ENCODE results near the gene MELTF.

MELTF gene

GRCh38 chr3:196995027-196995426, 34.6 kb downstream of the MELTF start:
- DNase-seq (ENCODE audit: low read depth in 3 of 3, low spot score in 1 of 3) = no peak

GRCh38 chr3:196994056-196994455, 35.6 kb downstream of the MELTF start:
- no peak for DNase-seq (ENCODE audit: low read depth in 3 of 3, low spot score in 1 of 3)

GRCh38 chr3:196992461-196993065, 37.1 kb downstream of the MELTF start:
- DNase-seq (ENCODE audit: low read depth in 3 of 3, low spot score in 1 of 3) = no peak

- DNase-seq (ENCODE audit: low read depth in 3 of 3, low spot score in 1 of 3) = no peak
Measured at GRCh38 chr3:196991581-196992460, 37.8 kb downstream of the MELTF start.

GRCh38 chr3:196990601-196991007, 39.0 kb downstream of the MELTF start:
- DNase-seq (ENCODE audit: low read depth in 3 of 3, low spot score in 1 of 3) = no peak

- no peak for DNase-seq (ENCODE audit: low read depth in 3 of 3, low spot score in 1 of 3)
Measured at GRCh38 chr3:196989721-196990262, 39.8 kb downstream of the MELTF start.

GRCh38 chr3:196988241-196989029, 41.2 kb downstream of the MELTF start:
- no peak for DNase-seq (ENCODE audit: low read depth in 3 of 3, low spot score in 1 of 3)

GRCh38 chr3:196987022-196987421, 42.6 kb downstream of the MELTF start:
- DNase-seq (ENCODE audit: low read depth in 3 of 3, low spot score in 1 of 3) = no peak

GRCh38 chr3:196985954-196986885, 43.4 kb downstream of the MELTF start:
- no peak for DNase-seq (ENCODE audit: low read depth in 3 of 3, low spot score in 1 of 3)

- DNase-seq (ENCODE audit: low read depth in 3 of 3, low spot score in 1 of 3) = no peak
Measured at GRCh38 chr3:196985298-196985697, 44.3 kb downstream of the MELTF start.

- DNase-seq (ENCODE audit: low read depth in 3 of 3, low spot score in 1 of 3) = no peak
Measured at GRCh38 chr3:196983186-196983585, 46.4 kb downstream of the MELTF start.

GRCh38 chr3:196981657-196982056, 48.0 kb downstream of the MELTF start:
- no peak for DNase-seq (ENCODE audit: low read depth in 3 of 3, low spot score in 1 of 3)

- no peak for DNase-seq (ENCODE audit: low read depth in 3 of 3, low spot score in 1 of 3)
Measured at GRCh38 chr3:196979545-196979944, 50.1 kb downstream of the MELTF start.

- no peak for DNase-seq (ENCODE audit: low read depth in 3 of 3, low spot score in 1 of 3)
Measured at GRCh38 chr3:196976941-196977340, 52.7 kb downstream of the MELTF start.

GRCh38 chr3:196975349-196975748, 54.3 kb downstream of the MELTF start:
- DNase-seq (ENCODE audit: low read depth in 3 of 3, low spot score in 1 of 3) = no peak

- DNase-seq (ENCODE audit: low read depth in 3 of 3, low spot score in 1 of 3) = no peak
Measured at GRCh38 chr3:196974661-196975060, 55.0 kb downstream of the MELTF start.

- DNase-seq (ENCODE audit: low read depth in 3 of 3, low spot score in 1 of 3) = no peak
Measured at GRCh38 chr3:196971094-196971698, 58.4 kb downstream of the MELTF start.

- no peak for DNase-seq (ENCODE audit: low read depth in 3 of 3, low spot score in 1 of 3)
Measured at GRCh38 chr3:196970547-196971093, 59.0 kb downstream of the MELTF start.

- DNase-seq (ENCODE audit: low read depth in 3 of 3, low spot score in 1 of 3) = peak; percentile 15 to 66 (median 45)
Measured at GRCh38 chr3:196969660-196970546, 59.7 kb downstream of the MELTF start.

Data from stimulated activated CD4-positive, alpha-beta T cell treated with anti-CD3 and anti-CD28 coated beads, TNF-alpha, amount 100 ng/mL, for 1 hour (primary cell).